K562 (cell line): ENCODE data around the gene B3GNT4.

Experiments
- COPS2 ChIP-seq: fragments of 450-650 bp; conservative IDR thresholded peaks from 2 replicates; pipeline ENCODE4 v1.6.1; 2016; ENCODE audit warnings: mild to moderate bottlenecking, moderate library complexity
- FIP1L1 ChIP-seq: fragments of 200-400 bp; formaldehyde crosslinking; IDR thresholded peaks from 2 replicates; pipeline ENCODE4 v1.6.1; 2018; ENCODE audit warnings: mild to moderate bottlenecking, low read depth, low read length; ENCODE audit not compliant: poor library complexity, severe bottlenecking
- PHF21A ChIP-seq: fragments of 450-650 bp; IDR thresholded peaks from 2 replicates; pipeline ENCODE4 v1.6.1; 2017; ENCODE audit warnings: low read depth, borderline replicate concordance
- RAD21 ChIP-seq, 2 experiments: fragments of 250-450 bp in 1 of 2; fragments of 450-650 bp in 1 of 2; sonication (Bioruptor Pico) in 1 of 2; formaldehyde crosslinking in 1 of 2; IDR thresholded peaks in 1 of 2; conservative IDR thresholded peaks in 1 of 2; 2 replicates each; pipeline versions ENCODE4 v1.4.0 to v1.8.0; 2020 to 2022; ENCODE audit warnings: mild to moderate bottlenecking in 2 of 2, moderate library complexity in 1 of 2
- ZNF143 ChIP-seq: sonication (generic); formaldehyde crosslinking; IDR thresholded peaks from 2 replicates; pipeline ENCODE4 v1.9.0; 2022; ENCODE audit warnings: mild to moderate bottlenecking, missing genetic modification reagents
- ZNF75A ChIP-seq: fragments of 450-650 bp; formaldehyde crosslinking; IDR thresholded peaks from 2 replicates; pipeline ENCODE4 v1.4.0; 2020; ENCODE audit warnings: mild to moderate bottlenecking
- TF ChIP-seq, protein P1 (sequence below): fragments of 450-650 bp; IDR thresholded peaks from 2 replicates; pipeline ENCODE4 v1.6.1; 2017; ENCODE audit warnings: antibody characterized with exemption, mild to moderate bottlenecking
- TF ChIP-seq, protein P2 (sequence below), 2 experiments: fragments of 450-650 bp in 1 of 2; sonication (generic) in 1 of 2; formaldehyde crosslinking in 1 of 2; IDR thresholded peaks in 1 of 2; conservative IDR thresholded peaks in 1 of 2; 2 replicates each; pipeline versions ENCODE4 v1.6.1 to v1.8.1; 2016 to 2023; ENCODE audit warnings: mild to moderate bottlenecking in 2 of 2, moderate library complexity in 2 of 2, inconsistent platforms in 1 of 2, missing genetic modification reagents in 1 of 2
- TF ChIP-seq, protein P3 (sequence below), 3 experiments: IDR thresholded peaks in 2 of 3; conservative IDR thresholded peaks in 1 of 3; 2 replicates each; pipeline ENCODE4 v1.5.1; 2011 to 2012; ENCODE audit warnings: low read length in 3 of 3, mild to moderate bottlenecking in 3 of 3, control low read depth in 2 of 3, improper control_type of control experiment in 1 of 3, inconsistent platforms in 1 of 3, low read depth in 1 of 3, mixed read lengths in 1 of 3, moderate library complexity in 1 of 3; ENCODE audit not compliant: insufficient read depth in 2 of 3

DNA sequence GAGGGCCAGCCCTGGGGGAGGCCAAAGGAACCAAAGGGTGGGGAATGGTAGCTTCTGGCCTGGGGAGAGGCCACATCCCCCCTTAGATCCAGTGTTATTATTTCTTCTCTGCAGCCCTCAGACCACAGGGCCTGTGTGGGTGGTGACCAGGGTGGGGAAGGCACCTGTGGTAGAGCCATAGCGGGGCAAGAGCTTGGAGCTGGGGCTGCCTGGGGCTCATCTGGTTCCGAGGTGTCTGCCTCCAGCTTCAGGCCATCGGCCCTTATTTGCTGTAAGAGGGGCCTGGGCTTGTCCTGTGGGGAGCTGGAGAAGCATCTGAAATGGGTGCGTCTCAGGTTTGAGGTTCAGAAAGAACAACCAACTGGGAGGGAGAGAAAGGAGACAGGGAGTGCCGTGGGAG lies 2.1 kb upstream of the B3GNT4 start:
- TF ChIP-seq ZNF75A (CRISPR knock-in tag) (no peak), PHF21A (no peak), ZNF143 (CRISPR knock-in tag) (no peak), FIP1L1 (no peak), COPS2 (no peak), RAD21 (CRISPR knock-in tag; conservative IDR thresholded peaks at IDR 0.05 in 1 of 2, IDR thresholded peaks at IDR 0.05 in 1 of 2) (no peak)
- TF ChIP-seq, protein P1, sequence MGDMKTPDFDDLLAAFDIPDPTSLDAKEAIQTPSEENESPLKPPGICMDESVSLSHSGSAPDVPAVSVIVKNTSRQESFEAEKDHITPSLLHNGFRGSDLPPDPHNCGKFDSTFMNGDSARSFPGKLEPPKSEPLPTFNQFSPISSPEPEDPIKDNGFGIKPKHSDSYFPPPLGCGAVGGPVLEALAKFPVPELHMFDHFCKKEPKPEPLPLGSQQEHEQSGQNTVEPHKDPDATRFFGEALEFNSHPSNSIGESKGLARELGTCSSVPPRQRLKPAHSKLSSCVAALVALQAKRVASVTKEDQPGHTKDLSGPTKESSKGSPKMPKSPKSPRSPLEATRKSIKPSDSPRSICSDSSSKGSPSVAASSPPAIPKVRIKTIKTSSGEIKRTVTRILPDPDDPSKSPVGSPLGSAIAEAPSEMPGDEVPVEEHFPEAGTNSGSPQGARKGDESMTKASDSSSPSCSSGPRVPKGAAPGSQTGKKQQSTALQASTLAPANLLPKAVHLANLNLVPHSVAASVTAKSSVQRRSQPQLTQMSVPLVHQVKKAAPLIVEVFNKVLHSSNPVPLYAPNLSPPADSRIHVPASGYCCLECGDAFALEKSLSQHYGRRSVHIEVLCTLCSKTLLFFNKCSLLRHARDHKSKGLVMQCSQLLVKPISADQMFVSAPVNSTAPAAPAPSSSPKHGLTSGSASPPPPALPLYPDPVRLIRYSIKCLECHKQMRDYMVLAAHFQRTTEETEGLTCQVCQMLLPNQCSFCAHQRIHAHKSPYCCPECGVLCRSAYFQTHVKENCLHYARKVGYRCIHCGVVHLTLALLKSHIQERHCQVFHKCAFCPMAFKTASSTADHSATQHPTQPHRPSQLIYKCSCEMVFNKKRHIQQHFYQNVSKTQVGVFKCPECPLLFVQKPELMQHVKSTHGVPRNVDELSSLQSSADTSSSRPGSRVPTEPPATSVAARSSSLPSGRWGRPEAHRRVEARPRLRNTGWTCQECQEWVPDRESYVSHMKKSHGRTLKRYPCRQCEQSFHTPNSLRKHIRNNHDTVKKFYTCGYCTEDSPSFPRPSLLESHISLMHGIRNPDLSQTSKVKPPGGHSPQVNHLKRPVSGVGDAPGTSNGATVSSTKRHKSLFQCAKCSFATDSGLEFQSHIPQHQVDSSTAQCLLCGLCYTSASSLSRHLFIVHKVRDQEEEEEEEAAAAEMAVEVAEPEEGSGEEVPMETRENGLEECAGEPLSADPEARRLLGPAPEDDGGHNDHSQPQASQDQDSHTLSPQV = no peak
- TF ChIP-seq, protein P2, sequence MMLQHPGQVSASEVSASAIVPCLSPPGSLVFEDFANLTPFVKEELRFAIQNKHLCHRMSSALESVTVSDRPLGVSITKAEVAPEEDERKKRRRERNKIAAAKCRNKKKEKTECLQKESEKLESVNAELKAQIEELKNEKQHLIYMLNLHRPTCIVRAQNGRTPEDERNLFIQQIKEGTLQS (IDR thresholded peaks at IDR 0.05) = no peak
- TF ChIP-seq, protein P2 (CRISPR knock-in tag; conservative IDR thresholded peaks at IDR 0.05) = no peak
- TF ChIP-seq, protein P3, sequence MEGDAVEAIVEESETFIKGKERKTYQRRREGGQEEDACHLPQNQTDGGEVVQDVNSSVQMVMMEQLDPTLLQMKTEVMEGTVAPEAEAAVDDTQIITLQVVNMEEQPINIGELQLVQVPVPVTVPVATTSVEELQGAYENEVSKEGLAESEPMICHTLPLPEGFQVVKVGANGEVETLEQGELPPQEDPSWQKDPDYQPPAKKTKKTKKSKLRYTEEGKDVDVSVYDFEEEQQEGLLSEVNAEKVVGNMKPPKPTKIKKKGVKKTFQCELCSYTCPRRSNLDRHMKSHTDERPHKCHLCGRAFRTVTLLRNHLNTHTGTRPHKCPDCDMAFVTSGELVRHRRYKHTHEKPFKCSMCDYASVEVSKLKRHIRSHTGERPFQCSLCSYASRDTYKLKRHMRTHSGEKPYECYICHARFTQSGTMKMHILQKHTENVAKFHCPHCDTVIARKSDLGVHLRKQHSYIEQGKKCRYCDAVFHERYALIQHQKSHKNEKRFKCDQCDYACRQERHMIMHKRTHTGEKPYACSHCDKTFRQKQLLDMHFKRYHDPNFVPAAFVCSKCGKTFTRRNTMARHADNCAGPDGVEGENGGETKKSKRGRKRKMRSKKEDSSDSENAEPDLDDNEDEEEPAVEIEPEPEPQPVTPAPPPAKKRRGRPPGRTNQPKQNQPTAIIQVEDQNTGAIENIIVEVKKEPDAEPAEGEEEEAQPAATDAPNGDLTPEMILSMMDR (IDR thresholded peaks at IDR 0.05 in 2 of 3, conservative IDR thresholded peaks at IDR 0.05 in 1 of 3; ENCODE audit: insufficient read depth in 2 of 3, low read depth in 1 of 3, low read length in 3 of 3) = no peak
